Myocyte (in vitro differentiated cells): Measurements from ENCODE around the gene POGLUT3. TPM values are rescaled to one million over a fixed set of nuclear protein-coding genes. Genes with fewer than 3 reads are reported as not detected.
A peak's percentile ranks its signal among the peaks of the same experiment; 100 is the strongest.

Experiments used
- DNase-seq: peaks from one replicate; pipeline ENCODE4 v3.0.0-alpha.2; 2012; ENCODE audit warnings: low read depth
- total RNA-seq: library from RNA; depleted of rRNA; stranded (reverse); fragments of >200 nt; gene quantifications from 2 replicates; pipeline ENCODE4 v1.2.3, GENCODE V29; 2014

Gene POGLUT3
- total RNA-seq, 1 donor from 2014 or later, result 22.3 TPM

DNA sequence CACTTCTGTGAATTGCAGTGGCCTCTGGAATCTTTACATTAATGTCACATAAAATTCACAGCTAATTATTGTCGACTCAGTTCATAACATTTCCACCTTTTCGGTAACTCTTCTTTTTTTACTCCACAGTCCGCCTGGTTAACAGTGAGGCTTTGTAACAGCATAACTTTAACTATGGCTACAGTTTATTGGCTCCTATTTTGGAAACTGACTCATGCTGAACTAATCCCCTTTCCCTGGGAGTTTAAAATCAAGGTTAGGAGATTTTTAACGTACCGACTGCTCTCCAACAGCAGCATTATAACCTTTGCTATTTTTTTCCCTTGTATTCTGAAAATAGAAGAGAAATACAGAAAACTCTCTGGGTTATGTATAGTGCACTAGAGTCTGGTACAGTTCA is 3.2 kb upstream of the POGLUT3 start:
- DNase-seq, result peak; percentile 54

DNA sequence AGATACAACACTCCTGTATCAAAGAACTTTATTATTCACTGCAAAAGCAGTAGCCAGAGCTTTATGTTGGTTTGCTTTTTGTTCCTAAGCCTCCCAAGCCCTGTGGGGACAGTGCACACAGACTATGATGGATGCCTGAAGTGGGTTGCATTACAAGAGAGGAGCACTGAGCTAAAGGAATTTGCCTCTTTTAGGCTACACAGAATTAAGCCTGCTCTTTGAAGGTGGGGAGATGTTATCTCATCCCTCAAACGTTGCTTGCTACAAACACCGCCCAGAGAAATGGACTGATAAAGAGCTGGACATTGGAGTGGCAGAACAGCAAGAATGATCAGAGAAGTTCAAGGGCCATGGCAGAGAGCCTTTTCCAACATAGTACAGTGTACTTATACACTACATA is 2.5 kb upstream of the POGLUT3 start:
- DNase-seq, result no peak

DNA sequence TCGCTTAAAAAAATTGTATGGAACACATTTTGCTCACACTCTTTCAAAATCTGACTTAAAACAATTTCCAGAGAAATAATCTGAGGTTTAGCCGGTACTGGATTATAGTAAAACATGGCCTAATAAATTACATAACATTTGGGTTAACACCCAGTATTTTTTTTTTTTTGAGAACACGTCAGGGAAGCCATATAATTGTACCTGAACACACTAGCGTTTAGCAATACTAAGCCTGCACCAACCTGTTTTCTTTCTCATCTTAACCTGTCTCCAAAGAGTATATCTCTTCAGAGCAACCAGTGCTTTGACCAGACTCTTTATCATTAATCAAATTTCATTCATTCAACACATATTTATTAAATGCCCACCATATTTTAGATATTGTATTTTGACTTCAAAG is 2.0 kb upstream of the POGLUT3 start:
- no peak for DNase-seq

DNA sequence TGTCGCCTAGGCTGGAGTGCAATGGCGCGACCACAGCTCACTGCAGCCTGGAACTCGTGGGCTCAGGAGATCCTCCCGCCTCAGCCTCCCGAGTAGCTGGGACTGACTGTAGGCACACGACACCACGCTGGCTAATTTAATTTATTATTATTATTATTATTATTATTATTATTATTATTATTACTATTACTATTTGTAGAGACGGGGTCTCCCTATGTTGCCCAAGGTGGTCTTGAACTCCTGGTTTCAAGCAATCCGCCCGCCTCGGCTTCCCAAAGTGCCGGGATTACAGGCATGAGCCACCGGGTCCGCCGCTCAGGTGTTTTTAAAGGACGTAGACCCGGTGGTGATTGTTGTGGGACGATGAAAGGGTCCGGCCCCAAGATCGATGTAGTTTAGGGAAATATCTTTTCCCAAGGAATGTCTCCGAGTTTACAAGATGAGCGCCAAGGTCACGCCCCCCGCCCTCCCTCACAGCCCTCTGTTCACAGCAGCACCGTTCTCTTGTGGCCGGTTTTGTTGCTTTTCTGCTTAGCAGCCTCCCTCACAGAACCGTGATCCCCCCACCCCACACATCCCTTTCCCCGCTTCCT is 728 bp upstream of the POGLUT3 start:
- DNase-seq, result no peak

DNA sequence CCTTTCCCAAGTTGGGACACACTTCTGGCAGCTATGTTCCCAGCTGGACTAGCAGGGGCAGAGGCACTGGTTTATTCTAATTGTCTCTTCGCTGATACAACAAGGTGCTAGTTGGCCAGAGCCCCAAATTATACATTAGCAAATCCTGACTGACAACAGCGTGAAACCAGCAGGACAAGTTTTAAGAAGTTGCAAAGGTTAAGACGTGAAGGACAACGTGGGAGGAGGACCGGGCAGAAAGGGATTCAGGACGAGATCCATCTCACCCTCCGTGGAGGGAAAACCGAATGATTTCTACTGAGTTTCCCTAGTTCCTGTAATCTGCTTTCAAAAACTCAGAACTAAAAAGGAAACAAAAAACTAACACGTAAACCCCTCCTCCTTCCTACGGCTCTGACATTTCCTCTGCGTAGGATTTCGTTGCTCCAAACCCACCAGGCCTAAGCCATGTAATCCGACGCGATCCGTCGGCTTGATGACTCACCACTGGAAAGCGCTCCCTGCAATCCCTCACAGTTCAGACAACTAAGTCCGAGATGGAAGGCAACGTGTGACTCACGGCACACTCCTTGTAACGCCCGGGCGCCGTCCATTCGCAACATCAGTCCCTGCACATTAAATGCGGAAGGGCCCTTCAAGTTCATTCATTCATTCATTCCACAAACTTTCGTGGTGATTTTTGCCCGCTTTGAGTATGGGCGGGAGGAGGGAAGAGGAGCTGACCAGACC is 703 bp downstream of the POGLUT3 start:
- peak; percentile 98 for DNase-seq

DNA sequence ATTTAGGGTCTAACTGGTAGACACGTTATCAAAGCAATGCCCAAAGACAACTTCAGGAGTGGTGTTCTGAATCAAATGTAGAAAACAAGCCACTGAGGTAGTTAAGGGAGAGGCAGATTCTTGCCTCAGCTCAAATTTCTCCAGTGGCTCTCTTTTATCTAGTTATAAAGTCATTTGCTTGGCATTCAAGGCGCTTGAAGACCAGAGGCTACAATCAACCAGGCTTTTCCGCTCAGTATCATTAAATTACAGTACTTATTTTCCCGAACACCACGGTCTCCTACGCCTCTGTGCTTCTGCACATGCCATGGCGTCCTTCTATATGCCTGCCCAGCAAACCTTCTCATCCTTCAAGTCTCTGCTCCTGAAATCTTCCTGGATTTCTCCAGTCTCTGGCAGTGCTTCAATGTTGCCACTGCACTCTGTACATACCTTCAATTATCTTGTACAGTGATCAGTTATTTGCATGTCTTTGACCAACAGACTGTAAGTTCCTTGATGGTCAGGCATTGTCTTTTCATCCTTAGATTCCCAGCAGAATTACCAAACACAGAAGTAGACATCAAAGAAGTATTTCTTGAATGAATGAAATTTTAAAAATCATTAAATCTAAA is 1.4 kb downstream of the POGLUT3 start:
- peak; percentile 45 for DNase-seq

DNA sequence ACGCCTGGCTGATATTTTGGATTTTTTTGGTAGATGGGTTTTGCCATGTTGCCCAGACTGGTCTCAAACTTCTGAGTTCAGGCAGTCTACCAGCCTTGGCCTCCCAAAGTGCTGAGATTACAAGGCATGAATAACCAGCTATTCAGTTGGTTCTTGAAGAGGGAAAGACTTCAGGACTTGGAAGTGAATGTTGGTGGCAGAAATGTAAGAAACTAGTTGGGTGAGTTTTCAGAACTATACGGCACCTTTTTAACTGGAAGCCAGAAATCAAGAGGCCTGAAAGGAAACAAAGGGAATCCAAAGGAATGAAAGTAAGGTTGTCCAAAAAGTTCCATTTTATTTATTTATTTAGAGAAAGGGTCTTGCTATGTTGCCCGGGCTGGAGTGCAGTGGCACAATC is 2.9 kb downstream of the POGLUT3 start:
- DNase-seq, result no peak

DNA sequence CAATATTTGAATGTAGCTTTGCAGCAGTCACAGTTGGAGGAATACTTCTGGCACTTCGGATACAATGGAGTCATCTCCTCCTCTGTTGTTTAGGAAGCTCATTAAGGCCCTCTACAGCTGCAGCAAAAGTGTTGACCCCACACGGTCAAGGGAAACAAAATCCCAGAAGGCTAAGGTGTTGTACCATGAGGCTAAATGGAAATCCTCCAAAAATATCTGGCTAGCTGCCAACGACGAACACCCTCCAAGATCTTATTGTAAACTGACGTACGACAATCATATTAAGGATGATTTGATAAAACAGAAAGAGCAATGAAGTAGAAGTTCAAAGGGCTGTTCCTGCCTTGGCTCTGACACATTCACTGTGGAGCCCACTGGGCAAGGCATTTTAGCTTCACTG is 4.0 kb downstream of the POGLUT3 start:
- DNase-seq, result no peak

DNA sequence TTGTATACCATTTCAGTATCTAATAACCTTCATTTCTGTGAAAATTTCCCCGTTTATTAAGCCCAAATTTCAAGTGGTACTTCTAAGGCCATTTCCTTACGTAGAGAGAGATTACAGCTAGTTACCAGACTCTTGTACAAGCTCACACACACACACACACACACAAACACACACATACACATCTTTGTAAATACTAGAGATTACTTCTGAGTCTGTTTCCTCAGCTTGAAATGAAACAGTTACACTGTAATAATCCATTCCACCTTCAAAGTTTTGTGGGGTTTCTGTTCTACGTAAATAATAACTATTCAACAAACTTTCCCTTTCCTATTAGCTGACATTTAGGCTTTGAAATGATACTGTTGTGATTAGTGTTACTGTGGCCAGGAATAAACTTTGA is 6.2 kb downstream of the POGLUT3 start:
- no peak for DNase-seq

DNA sequence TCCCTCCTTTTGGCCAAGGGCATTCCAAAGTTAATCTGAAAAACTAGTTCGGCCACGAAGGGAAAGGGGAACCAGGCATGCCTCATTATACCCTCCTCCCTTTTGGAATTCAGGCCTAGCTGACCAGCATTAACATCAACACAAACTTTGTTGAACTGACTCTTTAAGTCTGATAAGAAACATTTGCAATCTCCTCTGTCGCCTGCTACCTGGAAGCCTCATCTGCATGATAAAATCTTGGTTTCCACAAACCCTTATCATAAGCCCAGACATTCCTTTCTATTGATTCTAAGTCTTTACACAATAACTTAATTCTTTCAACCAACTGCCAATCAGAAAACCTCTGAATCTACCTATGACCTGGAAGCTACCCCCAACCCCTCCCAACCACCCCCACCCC is 11.4 kb downstream of the POGLUT3 start:
- DNase-seq, result no peak

DNA sequence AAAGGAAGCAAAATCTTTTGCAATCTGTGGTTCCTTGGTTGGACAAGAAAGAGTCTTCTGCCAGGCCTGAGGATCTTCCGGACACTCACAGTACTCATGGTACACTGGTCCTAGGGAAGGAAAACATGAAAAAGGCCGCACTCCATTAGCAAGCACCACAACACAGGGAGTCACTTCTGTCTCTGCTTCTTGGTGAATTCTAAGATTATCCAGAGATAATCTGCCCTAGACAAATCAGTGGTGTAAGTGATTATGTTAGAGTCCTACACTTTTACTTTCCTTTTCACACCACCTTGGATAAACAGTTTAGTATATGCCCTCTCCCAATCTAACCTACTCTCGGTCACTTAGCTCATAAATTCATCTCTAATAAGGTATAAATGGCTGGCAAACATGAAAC is 11.9 kb downstream of the POGLUT3 start:
- DNase-seq, result no peak

DNA sequence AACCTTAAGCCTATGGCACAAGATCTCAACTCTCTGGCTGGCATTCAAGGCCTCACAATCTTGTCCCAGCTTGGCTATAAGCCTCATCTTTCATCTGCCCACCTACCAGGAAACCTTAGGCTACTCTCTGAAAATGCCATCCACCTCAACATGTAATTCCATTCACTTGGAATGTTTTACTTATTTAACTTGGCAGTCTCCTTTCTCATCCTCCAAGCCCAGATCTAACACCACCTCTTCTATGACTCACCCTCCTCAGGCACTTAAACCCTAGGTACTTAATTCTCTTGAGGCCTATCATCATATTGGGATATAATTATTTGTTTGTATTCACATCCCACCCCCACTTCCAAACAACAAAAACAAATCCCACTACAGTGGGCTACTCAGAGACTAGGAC is 15.0 kb downstream of the POGLUT3 start:
- no peak for DNase-seq

DNA sequence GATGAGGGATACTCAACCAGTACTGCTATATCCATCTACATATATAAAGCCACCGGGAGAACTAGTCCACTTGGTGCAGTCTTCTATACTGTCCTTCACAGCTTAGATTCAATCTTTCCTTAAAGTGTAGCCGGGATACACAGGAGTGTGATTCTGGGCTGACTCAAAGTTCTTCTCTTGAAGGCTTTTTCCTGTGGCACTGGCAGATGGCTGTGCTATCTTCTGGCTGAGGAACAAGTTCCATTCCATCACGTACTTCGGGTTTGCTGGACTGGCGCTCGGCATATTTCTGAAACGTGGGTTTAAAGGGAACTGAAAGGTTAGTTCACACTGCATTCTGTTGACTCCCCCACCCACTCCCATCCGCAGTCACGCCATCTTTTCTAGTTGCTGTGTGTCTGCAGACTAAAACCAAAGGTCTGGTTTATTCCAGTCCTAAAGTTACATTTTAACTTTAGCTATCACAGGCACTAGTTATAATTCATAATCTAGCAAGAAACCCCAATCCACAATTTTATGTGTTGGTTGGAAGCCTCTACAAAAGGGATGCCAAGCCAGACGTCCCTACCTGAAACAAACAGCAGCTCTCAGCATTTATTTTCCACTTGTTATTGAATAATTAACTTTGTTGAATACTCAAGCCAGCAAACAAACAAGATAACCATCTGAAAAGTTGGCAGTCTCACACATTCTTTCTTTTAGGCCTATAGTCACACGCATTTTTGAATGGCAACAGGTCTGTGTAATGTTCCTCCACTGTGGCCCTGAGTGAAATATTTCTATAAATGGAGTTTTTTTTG is 23.3 kb downstream of the POGLUT3 start:
- no peak for DNase-seq

DNA sequence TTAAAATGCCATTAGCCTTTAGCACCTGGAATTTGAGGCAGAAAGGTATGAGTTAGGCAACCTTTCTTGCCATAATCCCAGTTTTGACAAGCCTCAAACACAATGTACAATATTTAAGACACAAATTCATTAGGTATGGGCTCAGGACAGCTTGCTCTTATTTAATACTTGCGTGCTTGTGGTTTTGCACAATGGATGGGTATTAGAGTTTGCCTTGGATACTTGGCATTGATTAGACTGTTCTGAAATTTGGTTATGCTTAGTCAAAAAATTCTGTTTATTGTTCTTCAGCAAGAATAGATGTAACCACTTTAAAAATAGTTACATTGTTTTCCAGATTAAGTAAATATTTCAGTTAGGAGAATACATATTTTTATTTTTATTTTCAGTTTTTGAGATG is 25.5 kb downstream of the POGLUT3 start:
- DNase-seq, result no peak

DNA sequence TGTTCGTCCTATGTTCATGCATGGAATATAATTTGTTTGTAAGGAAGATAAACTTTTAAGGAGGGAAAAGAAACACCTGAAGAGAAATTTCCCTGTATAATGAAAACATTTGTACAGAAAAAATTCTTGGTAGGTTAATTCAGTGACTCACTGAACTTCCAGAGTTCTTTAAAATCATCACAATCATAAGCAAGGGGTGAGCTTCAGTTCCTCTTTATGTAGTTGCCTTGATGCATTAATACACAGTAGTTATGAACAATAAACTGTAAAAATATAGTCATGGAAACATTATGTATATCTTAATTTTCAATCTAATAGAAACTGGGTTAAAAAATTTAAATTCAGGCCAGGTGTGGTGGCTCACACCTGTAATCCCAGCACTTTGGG is 29.7 kb downstream of the POGLUT3 start:
- no peak for DNase-seq

DNA sequence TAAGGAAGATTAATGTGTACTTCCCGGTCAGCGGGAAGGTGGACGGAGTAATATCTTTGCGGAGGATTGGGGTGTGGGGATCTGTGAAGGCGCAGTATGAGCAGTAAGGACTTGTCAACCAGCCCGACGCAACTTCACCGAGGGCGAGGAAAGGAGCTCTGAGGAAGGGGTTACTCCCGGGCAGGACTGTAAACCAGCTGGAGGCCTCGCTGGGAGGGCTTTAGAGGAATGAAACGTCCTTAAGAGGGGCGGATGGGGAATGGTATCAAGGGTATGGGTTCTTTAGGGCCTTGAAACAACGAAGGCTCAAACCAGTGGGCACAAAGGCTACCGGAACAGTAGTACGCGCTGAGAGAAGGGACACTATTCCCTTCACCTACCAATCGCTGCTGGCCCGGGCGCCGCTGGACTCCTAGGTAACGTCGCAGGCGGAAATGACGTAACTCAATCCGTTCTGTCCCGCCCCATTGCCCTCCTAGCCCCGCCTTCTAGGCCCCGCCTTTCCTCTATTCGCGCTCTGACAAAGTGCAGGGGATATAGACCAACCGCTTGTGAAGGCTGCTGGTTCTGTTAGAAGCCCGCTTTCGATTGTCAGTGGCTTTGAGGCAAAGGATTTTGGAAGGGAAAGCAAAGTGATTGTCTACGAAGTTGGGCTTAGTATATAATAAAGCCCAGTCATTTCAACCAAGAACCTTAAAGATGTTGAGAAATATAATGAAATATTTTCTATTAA is 30.9 kb downstream of the POGLUT3 start, which contains the start of gene C11orf65:
C11orf65 (minus strand) TSS at position 439 of the 733 bp plus-strand sequence. CDS start 5,970 bp downstream, outside the sequence.
- peak; percentile 98 for DNase-seq

DNA sequence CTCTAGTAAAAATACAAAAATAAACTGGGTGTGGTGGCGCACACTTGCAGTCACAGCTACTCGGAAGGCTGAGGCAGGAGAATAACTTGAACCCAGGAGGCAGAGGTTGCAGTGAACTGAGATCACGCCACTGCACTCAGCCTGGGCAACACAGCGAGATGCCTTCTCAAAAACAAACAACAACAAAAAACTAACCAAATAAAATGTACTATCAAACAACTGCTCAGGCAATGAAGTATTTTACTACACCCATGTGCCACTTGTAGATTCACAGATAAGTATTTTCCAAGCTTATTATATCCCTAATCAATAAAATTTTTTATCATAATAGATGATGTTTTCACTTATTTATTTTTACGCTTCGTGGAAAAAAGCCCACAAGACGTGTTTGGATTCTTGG is 31.8 kb downstream of the POGLUT3 start:
- DNase-seq, result no peak

DNA sequence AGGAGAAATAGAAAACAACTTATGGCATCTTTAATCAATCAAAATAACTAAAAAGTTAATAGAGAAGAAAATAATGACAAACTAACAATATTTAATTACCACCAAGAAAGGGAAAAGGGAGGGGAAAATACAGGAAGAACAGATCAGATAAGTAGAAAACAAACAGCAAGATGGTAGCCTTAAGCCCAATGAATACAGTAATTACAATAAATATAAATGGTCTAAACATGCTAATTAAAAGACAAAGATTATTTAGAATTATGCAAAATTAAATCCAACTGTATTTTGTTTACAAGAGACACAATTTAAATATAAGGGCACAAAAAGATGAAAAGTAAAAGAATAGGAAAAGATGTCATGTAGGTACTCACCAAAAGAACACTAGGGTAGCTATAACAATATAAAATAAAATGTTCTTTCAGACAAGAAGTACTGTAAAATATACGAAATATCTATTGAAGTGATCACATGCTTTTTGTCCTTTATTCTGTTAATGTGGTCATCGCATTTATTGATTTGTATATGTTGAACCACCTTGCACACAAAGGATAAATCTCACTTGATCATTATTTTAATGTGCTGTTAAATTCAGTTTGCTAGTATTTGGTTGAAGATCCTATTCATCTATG is 44.9 kb downstream of the POGLUT3 start:
- no peak for DNase-seq
